Caco-2 (cell line): ENCODE data around the gene RNF20. TPM values are rescaled to one million over a fixed set of nuclear protein-coding genes. Genes with fewer than 3 reads are reported as not detected.

ENCODE experiments used
- BruUV-seq: library from RNA; stranded (reverse); fragments of 400-500 nt; replicated peaks from 2 replicates; lab custom pipeline; 2021; lab: Mats Ljungman, UMichigan
- CTCF ChIA-PET: fragments of 300-600 bp; sonication (Branson Sonifier 250); formaldehyde crosslinking; loops from one replicate; lab custom pipeline; 2022; ENCODE audit warnings: antibody characterized with exemption; lab: Charles Lee
- POLR2A ChIA-PET: fragments of 300-600 bp; sonication (Branson Sonifier 250); formaldehyde crosslinking; loops from one replicate; lab custom pipeline; 2022; ENCODE audit warnings: antibody characterized with exemption; lab: Charles Lee
- DNase-seq, 2 experiments: peaks; one replicate each; pipeline versions ENCODE4 v3.0.0 to v3.0.0-alpha.2; 2020 to 2022
- H3K27me3 ChIP-seq: replicated peaks from 2 replicates; pipeline ENCODE4 v1.6.0; 2011; ENCODE audit warnings: low read length; ENCODE audit not compliant: control insufficient read depth, insufficient read depth
- H3K36me3 ChIP-seq: 2 replicates; pipeline ENCODE4 v1.5.1; 2011; ENCODE audit warnings: low read length; ENCODE audit not compliant: control insufficient read depth, insufficient read depth
- H3K4me1 ChIP-seq: fragments of 250-450 bp; sonication (Bioruptor Pico); 2 replicates; pipeline ENCODE4 v1.5.1; 2020; ENCODE audit warnings: mild to moderate bottlenecking
- H3K4me3 ChIP-seq: 2 replicates; pipeline ENCODE4 v1.5.1; 2011; ENCODE audit warnings: low read depth, mild to moderate bottlenecking, control low read depth, low read length
- H3K9me3 ChIP-seq: fragments of 250-450 bp; sonication (Bioruptor Pico); 2 replicates; pipeline ENCODE4 v1.5.1; 2020; ENCODE audit warnings: mild to moderate bottlenecking, moderate library complexity
- H3K27ac Mint-ChIP-seq: one replicate; pipeline ENCODE4 v1.8.0; 2022; ENCODE audit warnings: mixed read lengths; ENCODE audit not compliant: unreplicated experiment
- H3K27me3 Mint-ChIP-seq: one replicate; pipeline ENCODE4 v1.8.0; 2022; ENCODE audit warnings: mixed read lengths; ENCODE audit not compliant: insufficient read depth, unreplicated experiment
- H3K36me3 Mint-ChIP-seq: one replicate; pipeline ENCODE4 v1.8.0; 2022; ENCODE audit warnings: mild to moderate bottlenecking, mixed read lengths; ENCODE audit not compliant: insufficient read depth, unreplicated experiment
- H3K4me1 Mint-ChIP-seq: one replicate; pipeline ENCODE4 v1.8.0; 2022; ENCODE audit warnings: low read depth, mixed read lengths; ENCODE audit not compliant: unreplicated experiment
- H3K4me3 Mint-ChIP-seq: one replicate; pipeline ENCODE4 v1.8.0; 2022; ENCODE audit warnings: mild to moderate bottlenecking, moderate library complexity, mixed read lengths; ENCODE audit not compliant: unreplicated experiment
- H3K9me3 Mint-ChIP-seq: one replicate; pipeline ENCODE4 v1.8.0; 2022; ENCODE audit warnings: mixed read lengths; ENCODE audit not compliant: unreplicated experiment
- intact Hi-C: fragments of 100-400 bp; cut with micrococcal nuclease; formaldehyde crosslinking; loops from one replicate; pipeline ENCODE4 v1.10.0; 2022; ENCODE audit not compliant: unreplicated experiment
- total RNA-seq: library from RNA; stranded (reverse); gene quantifications from 2 replicates; pipeline ENCODE4 v1.2.3, GENCODE V29; 2022
- TF ChIP-seq, protein P1 (sequence below), 2 experiments: fragments of 200-600 bp in 1 of 2; IDR thresholded peaks; 1 replicate in 1 of 2; 2 replicates in 1 of 2; pipeline versions ENCODE4 v1.5.1 to v1.8.0; 2011 to 2022; ENCODE audit warnings: antibody characterized with exemption in 1 of 2, control low read depth in 1 of 2, inconsistent platforms in 1 of 2, low read depth in 1 of 2, low read length in 1 of 2, mild to moderate bottlenecking in 1 of 2, moderate library complexity in 1 of 2; ENCODE audit not compliant: insufficient read depth in 1 of 2, severe bottlenecking in 1 of 2, unreplicated experiment in 1 of 2

RNF20 gene
- total RNA-seq, 1 experiment from 2014 or later = 37.4 TPM

- Histone ChIP-seq H3K9me3 (no peaks in the 10 kb centered on the region), H3K4me3 (no peak overlapping the region), H3K4me1 (peaks cover 12% of the 10 kb centered on the region), H3K36me3 (no peaks in the 10 kb centered on the region), H3K27me3 (no peaks in the 10 kb centered on the region; the same call in 1 of the 2 replicates)
- no TSS peak for BruUV-seq
- CTCF ChIA-PET = no interaction called here
- H3K4me1 Mint-ChIP-seq = no peaks in the 10 kb centered on the region
- H3K4me3 Mint-ChIP-seq = no peak overlapping the region
- TF ChIP-seq, protein P1, sequence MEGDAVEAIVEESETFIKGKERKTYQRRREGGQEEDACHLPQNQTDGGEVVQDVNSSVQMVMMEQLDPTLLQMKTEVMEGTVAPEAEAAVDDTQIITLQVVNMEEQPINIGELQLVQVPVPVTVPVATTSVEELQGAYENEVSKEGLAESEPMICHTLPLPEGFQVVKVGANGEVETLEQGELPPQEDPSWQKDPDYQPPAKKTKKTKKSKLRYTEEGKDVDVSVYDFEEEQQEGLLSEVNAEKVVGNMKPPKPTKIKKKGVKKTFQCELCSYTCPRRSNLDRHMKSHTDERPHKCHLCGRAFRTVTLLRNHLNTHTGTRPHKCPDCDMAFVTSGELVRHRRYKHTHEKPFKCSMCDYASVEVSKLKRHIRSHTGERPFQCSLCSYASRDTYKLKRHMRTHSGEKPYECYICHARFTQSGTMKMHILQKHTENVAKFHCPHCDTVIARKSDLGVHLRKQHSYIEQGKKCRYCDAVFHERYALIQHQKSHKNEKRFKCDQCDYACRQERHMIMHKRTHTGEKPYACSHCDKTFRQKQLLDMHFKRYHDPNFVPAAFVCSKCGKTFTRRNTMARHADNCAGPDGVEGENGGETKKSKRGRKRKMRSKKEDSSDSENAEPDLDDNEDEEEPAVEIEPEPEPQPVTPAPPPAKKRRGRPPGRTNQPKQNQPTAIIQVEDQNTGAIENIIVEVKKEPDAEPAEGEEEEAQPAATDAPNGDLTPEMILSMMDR (IDR thresholded peaks at IDR 0.05; ENCODE audit: insufficient read depth in 1 of 2, low read depth in 1 of 2, low read length in 1 of 2, severe bottlenecking in 1 of 2, unreplicated experiment in 1 of 2) = no peak
- no peaks in the 10 kb centered on the region for H3K36me3 Mint-ChIP-seq
- H3K27ac Mint-ChIP-seq = no peak overlapping the region
- POLR2A ChIA-PET = no interaction called here
- intact Hi-C loops = loop anchor here (5.0 kb wide), 1 partner anchor 373 kb away; no protein-coding TSS in a partner anchor
- no peak for DNase-seq
- H3K9me3 Mint-ChIP-seq = no peaks in the 10 kb centered on the region
- peaks cover 7% of the 10 kb centered on the region for H3K27me3 Mint-ChIP-seq
Measured at GRCh38 chr9:101604296-101604695, 70.6 kb downstream of the RNF20 start.

- no peak overlapping the region for H3K4me3 ChIP-seq
- ChIA-PET POLR2A (no interaction called here), CTCF (no interaction called here)
- intact Hi-C loops = no loop called here
- H3K9me3 ChIP-seq = no peaks in the 10 kb centered on the region
- peaks cover 12% of the 10 kb centered on the region for H3K4me1 ChIP-seq
- peaks cover 5% of the 10 kb centered on the region for H3K27me3 Mint-ChIP-seq
- TF ChIP-seq, protein P1 (IDR thresholded peaks at IDR 0.05; ENCODE audit: insufficient read depth in 1 of 2, low read depth in 1 of 2, low read length in 1 of 2, severe bottlenecking in 1 of 2, unreplicated experiment in 1 of 2) = no peak
- DNase-seq = no peak
- H3K4me3 Mint-ChIP-seq = no peak overlapping the region
- no TSS peak for BruUV-seq
- H3K27me3 ChIP-seq = no peaks in the 10 kb centered on the region; the same call in 1 of the 2 replicates
- H3K9me3 Mint-ChIP-seq = no peaks in the 10 kb centered on the region
- no peaks in the 10 kb centered on the region for H3K36me3 ChIP-seq
- no peaks in the 10 kb centered on the region for H3K4me1 Mint-ChIP-seq
- H3K27ac Mint-ChIP-seq = no peak overlapping the region
- H3K36me3 Mint-ChIP-seq = no peaks in the 10 kb centered on the region
Measured at GRCh38 chr9:101605547-101605946, 71.9 kb downstream of the RNF20 start.

Other genes with a start within 250 kb of the RNF20 start
- gene BAAT, start 148.8 kb upstream of the RNF20 start, total RNA-seq = 1.1 and 1.3 TPM in 2 replicates
- 15.6 and 17.5 TPM in 2 replicates for gene MRPL50, start 135.2 kb upstream of the RNF20 start, total RNA-seq
- 15.3 and 17.3 TPM in 2 replicates for gene ZNF189, start 135.0 kb upstream of the RNF20 start, total RNA-seq
- gene ALDOB, start 98.1 kb upstream of the RNF20 start, total RNA-seq = 0.18 TPM in 1 of 2 replicates, not detected in the other
- gene PPP3R2, start 61.1 kb downstream of the RNF20 start, total RNA-seq = not detected in 2 replicates
- not detected in 2 replicates for gene GRIN3A, start 204.8 kb downstream of the RNF20 start, total RNA-seq